ENCODE measurements around the gene SNX17. TPM values are rescaled to one million over a fixed set of nuclear protein-coding genes. Genes with fewer than 3 reads are reported as not detected.
A peak's percentile ranks its signal among the peaks of the same experiment; 100 is the strongest.

SNX17 gene
- total RNA-seq, 1 experiment from 2014 or later: 90.5 TPM

DNA sequence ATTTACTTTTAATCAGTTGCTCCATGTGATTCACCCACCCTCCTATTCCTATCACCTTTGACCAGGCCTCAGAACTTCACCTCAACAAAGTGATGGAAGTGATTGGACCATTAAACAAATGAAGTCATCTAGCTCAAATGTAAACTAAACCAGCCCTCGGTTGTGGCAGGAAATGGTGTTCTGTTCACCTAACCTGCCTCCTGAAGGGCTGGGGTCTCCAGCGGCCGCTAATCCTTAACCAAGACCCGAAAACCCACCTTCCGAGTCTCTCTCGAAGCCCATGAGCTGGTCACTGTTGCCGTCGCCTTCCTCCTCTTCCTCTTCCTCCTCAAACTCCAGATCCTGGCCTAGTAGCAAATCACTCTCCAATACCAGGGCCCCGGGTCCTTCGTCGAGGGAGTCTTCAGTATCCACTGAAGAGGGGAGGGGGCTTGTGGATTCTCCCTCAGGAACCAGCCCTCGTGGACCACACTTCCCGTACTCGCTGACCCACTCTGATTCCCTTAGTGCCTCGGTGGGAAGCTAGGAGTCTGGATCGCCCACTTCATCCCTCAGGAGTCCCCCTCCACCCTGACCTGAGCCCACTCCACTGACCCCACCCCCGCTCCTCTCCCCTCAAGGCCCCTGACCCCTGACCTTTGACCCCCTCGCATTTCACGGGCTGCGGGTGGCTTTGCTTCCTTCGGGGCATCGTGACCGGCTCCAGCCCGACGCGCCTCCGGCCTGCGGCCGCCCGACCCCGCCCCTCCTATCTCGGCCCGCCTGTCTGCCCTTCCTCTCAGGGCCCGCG, 9.6 kb downstream of the SNX17 start:
- peak; percentile 63 for ATAC-seq
- TSS peak; percentile 25 for BruUV-seq (replicated peaks)

GRCh38 chr2:27380626-27381545, 10.5 kb downstream of the SNX17 start, which contains the start of gene ZNF513:
Gene ZNF513 (minus strand): TSS chr2:27380734. CDS start chr2:27380526, 208 bp downstream.
- Histone ChIP-seq H4K20me1 (ENCODE audit: insufficient read depth) (no peaks in the 10 kb centered on the region), H3K27me3 (ENCODE audit: insufficient read depth, low read length) (no peaks in the 10 kb centered on the region), H3K27ac (ENCODE audit: low read depth, low read length) (peak within 1 kb of the TSS; percentile 67), H2AFZ (ENCODE audit: low read depth, low read length, poor library complexity, severe bottlenecking) (no peak within 1 kb of the TSS), H3K9me3 (ENCODE audit: control insufficient read depth in 1 of 2, insufficient read depth in 1 of 2, low read depth in 1 of 2, low read length in 2 of 2) (no peaks in the 10 kb centered on the region), H3K4me2 (ENCODE audit: low read length) (peak within 1 kb of the TSS; percentile 99), H3K9me2 (ENCODE audit: insufficient read depth) (no peaks in the 10 kb centered on the region), H3K4me1 (ENCODE audit: control insufficient read depth in 1 of 2, insufficient read depth in 2 of 2, low read length in 2 of 2) (peaks cover 3 to 27% of the 10 kb centered on the region in 2 experiments; a peak in 3 of 4 replicates), H3K36me3 (ENCODE audit: control insufficient read depth in 1 of 2, insufficient read depth in 2 of 2, low read length in 2 of 2) (peaks cover 38 to 59% of the 10 kb centered on the region in 2 experiments; a peak in 3 of 4 replicates), H3K9ac (ENCODE audit: low read length) (peak within 1 kb of the TSS; percentile 80), H3K79me2 (ENCODE audit: insufficient read depth, low read length) (peaks cover 28% of the 10 kb centered on the region), H3K4me3 (replicated peaks in 1 of 2; ENCODE audit: low read depth in 1 of 2, low read length in 2 of 2) (peak within 1 kb of the TSS; percentile 72 to 80)
- DNase-seq (ENCODE audit: low read depth, low spot score) (peak; percentile 76), ATAC-seq (peak; percentile 89)
- ChIA-PET CTCF (interaction anchor here (1.5 to 2.2 kb wide), 3 partner anchors 10 to 303 kb away, joined by 5 to 7 read pairs (median 6); partner anchors contain the start of gene EIF2B4), RAD21 (ENCODE audit: low non-redundant PET in 1 of 2, low total read pairs in 2 of 2, uncharacterized antibody in 2 of 2, unreplicated experiment in 2 of 2) (no interaction called here), POLR2A (interaction anchor here (1.0 to 1.6 kb wide), 2 partner anchors 10 to 15 kb away, joined by 3 to 6 read pairs; partner anchors contain the start of gene SNX17)
- no TSS peak for BruUV-seq (replicated peaks)
- intact Hi-C loops (cut with micrococcal nuclease): loop anchor here (1.0 kb wide), 1 partner anchor 11 kb away; the partner anchor contains the start of genes EIF2B4 and SNX17
- TF ChIP-seq ELF1 (IDR thresholded peaks at IDR 0.05; ENCODE audit: borderline replicate concordance, low read depth) (no peak; the same call in 1 of the 2 replicates), ZBTB33 (IDR thresholded peaks at IDR 0.05; ENCODE audit: extremely low read depth, insufficient replicate concordance, low read length) (peak; percentile 25), POLR2AphosphoS5 (IDR thresholded peaks at IDR 0.05; ENCODE audit: low read depth, low read length) (peak; percentile 79), POLR2A (IDR thresholded peaks at IDR 0.05; ENCODE audit: borderline replicate concordance, extremely low read depth, insufficient read depth, insufficient read length) (no peak), SIN3A (IDR thresholded peaks at IDR 0.05; ENCODE audit: low read depth) (peak; percentile 43; the same call in 1 of the 2 replicates), RAD21 (IDR thresholded peaks at IDR 0.05; ENCODE audit: low read depth) (no peak), TCF7L2 (IDR thresholded peaks at IDR 0.05; ENCODE audit: borderline replicate concordance, extremely low read depth, insufficient read depth, insufficient read length) (peak; percentile 92), JUND (IDR thresholded peaks at IDR 0.05) (no peak; the same call in 1 of the 2 replicates), CBX3 (IDR thresholded peaks at IDR 0.05; ENCODE audit: low read depth) (peak; percentile 78; the same call in 1 of the 2 replicates), ZNF274 (IDR thresholded peaks at IDR 0.05; ENCODE audit: low read depth, low read length) (no peak)
- TF ChIP-seq, protein P1, sequence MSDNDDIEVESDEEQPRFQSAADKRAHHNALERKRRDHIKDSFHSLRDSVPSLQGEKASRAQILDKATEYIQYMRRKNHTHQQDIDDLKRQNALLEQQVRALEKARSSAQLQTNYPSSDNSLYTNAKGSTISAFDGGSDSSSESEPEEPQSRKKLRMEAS (IDR thresholded peaks at IDR 0.05): peak; percentile 86

More for the DNA sequence above, 9.6 kb downstream of the SNX17 start:
- no peaks in the 10 kb centered on the region for H3K9me2 ChIP-seq (ENCODE audit: insufficient read depth)
- no peak overlapping the region for H2AFZ ChIP-seq (ENCODE audit: low read depth, low read length, poor library complexity, severe bottlenecking)
- intact Hi-C loops (cut with micrococcal nuclease): loop anchor here (1.0 kb wide), 1 partner anchor 10 kb away; the partner anchor contains the start of genes EIF2B4 and SNX17
- H3K4me1 ChIP-seq (ENCODE audit: control insufficient read depth in 1 of 2, insufficient read depth in 2 of 2, low read length in 2 of 2): peaks cover 3 to 27% of the 10 kb centered on the region in 2 experiments; a peak in 3 of 4 replicates
- no peak for DNase-seq (ENCODE audit: low read depth, low spot score)
- peaks cover 24% of the 10 kb centered on the region for H3K79me2 ChIP-seq (ENCODE audit: insufficient read depth, low read length)
- peaks cover 31 to 59% of the 10 kb centered on the region in 2 experiments; a peak in 3 of 4 replicates for H3K36me3 ChIP-seq (ENCODE audit: control insufficient read depth in 1 of 2, insufficient read depth in 2 of 2, low read length in 2 of 2)
- peak overlapping the region; percentile 72 to 80 for H3K4me3 ChIP-seq (replicated peaks in 1 of 2; ENCODE audit: low read depth in 1 of 2, low read length in 2 of 2)
- H3K27me3 ChIP-seq (ENCODE audit: insufficient read depth, low read length): no peaks in the 10 kb centered on the region
- H3K9ac ChIP-seq (ENCODE audit: low read length): peak overlapping the region; percentile 80
- no peaks in the 10 kb centered on the region for H4K20me1 ChIP-seq (ENCODE audit: insufficient read depth)
- POLR2A ChIA-PET: interaction anchor here (1.0 to 1.7 kb wide), 3 partner anchors 9 to 14 kb away, joined by 3 to 6 read pairs (median 5); partner anchors contain the start of genes EIF2B4 and SNX17
- CTCF ChIA-PET: interaction anchor here (1.0 to 2.2 kb wide), 4 partner anchors 9 to 303 kb away, joined by 3 to 7 read pairs (median 6); partner anchors contain the start of gene EIF2B4
- peak overlapping the region; percentile 67 for H3K27ac ChIP-seq (ENCODE audit: low read depth, low read length)
- peak overlapping the region; percentile 99 for H3K4me2 ChIP-seq (ENCODE audit: low read length)
- no peaks in the 10 kb centered on the region for H3K9me3 ChIP-seq (ENCODE audit: control insufficient read depth in 1 of 2, insufficient read depth in 1 of 2, low read depth in 1 of 2, low read length in 2 of 2)
- TF ChIP-seq YY1 (IDR thresholded peaks at IDR 0.05; ENCODE audit: extremely low read depth, insufficient replicate concordance, low read depth, low read length): no peak
- no peak for TF ChIP-seq FOSL1 (IDR thresholded peaks at IDR 0.05; ENCODE audit: low read depth)
- peak; percentile 56; the same call in 1 of the 2 replicates for TF ChIP-seq POLR2AphosphoS5 (IDR thresholded peaks at IDR 0.05; ENCODE audit: low read depth, low read length)
- TF ChIP-seq ZFX (IDR thresholded peaks at IDR 0.05): peak; percentile 59
- peak; percentile 33 for TF ChIP-seq POLR2A (IDR thresholded peaks at IDR 0.05; ENCODE audit: borderline replicate concordance, extremely low read depth, insufficient read depth, insufficient read length)
- RAD21 ChIA-PET (ENCODE audit: low non-redundant PET in 1 of 2, low total read pairs in 2 of 2, uncharacterized antibody in 2 of 2, unreplicated experiment in 2 of 2): no interaction called here
